CD4-positive, alpha-beta memory T cell (primary cell): ENCODE measurements around the gene KRT32. TPM values are rescaled to one million over a fixed set of nuclear protein-coding genes. Genes with fewer than 3 reads are reported as not detected.

ENCODE experiments used
- CTCF ChIA-PET: fragments of 350-600 bp; sonication (Branson Sonifier 250); formaldehyde crosslinking; loops from one replicate; lab custom pipeline; 2021; ENCODE audit warnings: inconsistent platforms; ENCODE audit not compliant: partially characterized antibody; lab: Charles Lee
- POLR2A ChIA-PET: fragments of 350-600 bp; sonication (Branson Sonifier 250); formaldehyde crosslinking; loops from one replicate; lab custom pipeline; 2021; ENCODE audit not compliant: partially characterized antibody; lab: Charles Lee
- DNase-seq, 5 donors: peaks; one replicate each; pipeline versions ENCODE4 v3.0.0 to v3.0.0-alpha.2; 2020 to 2022; ENCODE audit warnings: mixed read lengths in 1 of 5
- H3K27ac ChIP-seq: one replicate; pipeline ENCODE4 v1.7.0; 2013; ENCODE audit warnings: low read depth, low read length
- H3K27me3 ChIP-seq: 2 replicates; pipeline ENCODE4 v1.7.0; 2013; ENCODE audit warnings: mild to moderate bottlenecking, low read length, moderate library complexity; ENCODE audit not compliant: insufficient read depth
- H3K36me3 ChIP-seq: 2 replicates; pipeline ENCODE4 v1.7.0; 2013; ENCODE audit warnings: mild to moderate bottlenecking, low read length, moderate library complexity; ENCODE audit not compliant: insufficient read depth
- H3K4me1 ChIP-seq: 2 replicates; pipeline ENCODE4 v1.7.0; 2013; ENCODE audit warnings: mild to moderate bottlenecking, low read length, moderate library complexity; ENCODE audit not compliant: insufficient read depth
- H3K4me3 ChIP-seq, 2 donors: one replicate each; pipeline ENCODE4 v1.7.0; 2013; ENCODE audit warnings: low read length in 2 of 2, mild to moderate bottlenecking in 1 of 2
- H3K9me3 ChIP-seq, 2 donors: one replicate each; pipeline ENCODE4 v1.7.0; 2013; ENCODE audit warnings: low read length in 2 of 2, control low read depth in 1 of 2; ENCODE audit not compliant: control insufficient read depth in 1 of 2
- H3K27ac Mint-ChIP-seq, 7 donors: one replicate each; pipeline ENCODE4 v1.8.0; 2020 to 2021; ENCODE audit warnings: mixed read lengths in 7 of 7, mild to moderate bottlenecking in 6 of 7, inconsistent platforms in 3 of 7, moderate library complexity in 3 of 7
- H3K27me3 Mint-ChIP-seq, 2 donors: one replicate each; pipeline ENCODE4 v1.8.0; 2020 to 2021; ENCODE audit warnings: mixed read lengths in 2 of 2
- H3K36me3 Mint-ChIP-seq, 2 donors: one replicate each; pipeline ENCODE4 v1.8.0; 2020 to 2021; ENCODE audit warnings: mixed read lengths in 2 of 2, inconsistent platforms in 1 of 2, mild to moderate bottlenecking in 1 of 2
- H3K4me1 Mint-ChIP-seq, 4 donors: one replicate each; pipeline ENCODE4 v1.8.0; 2020 to 2021; ENCODE audit warnings: mixed read lengths in 4 of 4, mild to moderate bottlenecking in 1 of 4
- H3K4me3 Mint-ChIP-seq, 8 donors: one replicate each; pipeline ENCODE4 v1.8.0; 2020 to 2021; ENCODE audit warnings: mixed read lengths in 8 of 8, mild to moderate bottlenecking in 7 of 8, moderate library complexity in 6 of 8, inconsistent platforms in 3 of 8
- H3K9me3 Mint-ChIP-seq, 8 donors: one replicate each; pipeline ENCODE4 v1.8.0; 2020 to 2021; ENCODE audit warnings: mixed read lengths in 8 of 8, mild to moderate bottlenecking in 5 of 8, inconsistent platforms in 3 of 8, moderate library complexity in 1 of 8
- intact Hi-C: fragments of 100-400 bp; cut with micrococcal nuclease; formaldehyde crosslinking; loops from one replicate; pipeline ENCODE4 v1.15.1; 2023
- polyA plus RNA-seq, 2 donors: library from polyadenylated mRNA; unstranded; fragments of 300-500 nt; fragmentation: Illumina TruSeq; gene quantifications; one replicate each; pipeline ENCODE4 v1.2.3, GENCODE V29; 2021
- total RNA-seq, 2 experiments: library from RNA; stranded (reverse); gene quantifications; one replicate each; pipeline ENCODE4 v1.2.3, GENCODE V29; 2021

KRT32 gene
- total and polyA plus RNA-seq, 4 experiments from 2014 or later = not detected

DNA sequence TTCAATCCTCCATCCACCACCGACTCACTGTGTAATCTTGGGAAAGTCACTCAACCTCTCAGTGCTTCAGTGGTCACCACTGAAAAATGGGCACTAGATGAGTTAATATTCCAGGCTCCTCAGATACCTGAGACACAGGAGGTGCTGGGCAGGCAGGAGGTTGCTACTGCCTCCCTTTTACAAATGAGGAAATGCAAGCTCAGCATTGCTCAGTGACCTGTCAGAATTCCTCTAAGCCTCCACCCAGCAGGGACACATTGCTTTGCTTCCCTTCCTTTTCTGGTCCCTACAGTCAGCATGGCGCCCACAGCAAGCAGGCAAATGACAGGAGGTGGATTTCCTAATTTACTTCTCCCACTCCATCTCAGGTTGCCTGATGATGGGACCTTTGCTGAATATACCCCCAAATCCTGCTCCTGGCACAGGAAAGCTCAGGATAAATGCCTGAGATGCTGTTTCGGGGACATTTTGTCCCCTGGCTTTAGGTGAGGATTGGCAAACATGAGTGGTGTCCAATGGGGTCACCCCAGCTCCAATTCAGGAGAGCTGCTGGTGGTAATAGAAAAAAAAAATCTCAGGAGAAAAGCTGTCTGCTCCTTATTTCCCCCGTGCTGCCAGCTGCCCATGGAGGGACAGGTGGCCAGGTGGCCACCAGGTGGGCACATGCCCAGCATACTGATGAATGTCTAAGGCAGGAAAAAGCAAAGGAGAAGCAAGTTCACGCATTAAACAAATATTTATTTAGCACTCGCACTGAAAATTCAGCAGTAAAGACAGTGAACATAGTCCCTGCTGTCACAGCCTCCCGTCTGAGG lies 43.3 kb upstream of the KRT32 start:
- H3K9me3 ChIP-seq = no peaks in the 10 kb centered on the region
- no peak overlapping the region for H3K4me3 ChIP-seq
- no peaks in the 10 kb centered on the region for H3K4me1 ChIP-seq
- POLR2A ChIA-PET = no interaction called here
- intact Hi-C loops = no loop called here
- Mint-ChIP-seq H3K4me3 (no peak overlapping the region), H3K4me1 (no peaks in the 10 kb centered on the region), H3K9me3 (no peaks in the 10 kb centered on the region), H3K36me3 (no peaks in the 10 kb centered on the region), H3K27ac (peak overlapping the region in 2 of 7 donors; percentile 72 to 86), H3K27me3 (peaks cover 0 to 2% of the 10 kb centered on the region in 2 donors)
- no peak for DNase-seq
- H3K27ac ChIP-seq = no peak overlapping the region
- CTCF ChIA-PET = no interaction called here
- H3K27me3 ChIP-seq = no peaks in the 10 kb centered on the region
- H3K36me3 ChIP-seq = no peaks in the 10 kb centered on the region

DNA sequence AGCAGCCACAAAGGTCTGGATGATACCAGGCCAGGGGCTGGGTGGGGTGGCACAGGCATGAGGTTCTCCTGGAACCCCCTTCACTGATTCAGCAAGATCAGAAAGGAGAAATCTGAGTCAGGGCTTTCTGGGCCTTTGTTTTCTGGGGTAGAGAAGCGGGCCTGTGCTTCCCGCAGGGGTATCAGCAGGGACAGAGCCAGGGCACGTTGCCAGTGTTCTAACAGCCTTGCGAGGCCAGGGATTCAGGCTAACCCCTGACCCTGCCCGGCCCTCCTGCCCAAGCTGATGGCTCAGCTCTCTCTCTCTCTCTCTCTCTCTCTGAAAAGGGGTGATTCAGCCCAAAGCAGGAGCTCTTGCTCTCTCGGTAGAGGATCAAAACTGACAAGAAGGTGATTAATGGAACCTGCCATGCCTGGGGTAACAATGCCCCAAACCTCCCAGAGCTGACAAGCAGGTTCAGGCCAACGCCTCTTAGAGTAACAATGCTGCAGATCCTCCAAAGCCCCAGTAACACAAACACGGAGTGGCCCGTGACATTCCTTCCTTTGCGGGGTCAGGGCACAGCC lies 40.2 kb upstream of the KRT32 start:
- no peaks in the 10 kb centered on the region for H3K27me3 ChIP-seq
- CTCF ChIA-PET = interaction anchor here (1.0 kb wide), 1 partner anchor 11 kb away, joined by 4 read pairs; no protein-coding TSS in a partner anchor
- Mint-ChIP-seq H3K27me3 (no peaks in the 10 kb centered on the region), H3K4me1 (no peaks in the 10 kb centered on the region), H3K9me3 (no peaks in the 10 kb centered on the region), H3K27ac (no peak overlapping the region), H3K4me3 (no peak overlapping the region), H3K36me3 (no peaks in the 10 kb centered on the region)
- no peaks in the 10 kb centered on the region for H3K36me3 ChIP-seq
- no peak overlapping the region for H3K4me3 ChIP-seq
- POLR2A ChIA-PET = no interaction called here
- no peak for DNase-seq
- no peak overlapping the region for H3K27ac ChIP-seq
- intact Hi-C loops = no loop called here
- no peaks in the 10 kb centered on the region for H3K4me1 ChIP-seq
- no peaks in the 10 kb centered on the region for H3K9me3 ChIP-seq

DNA sequence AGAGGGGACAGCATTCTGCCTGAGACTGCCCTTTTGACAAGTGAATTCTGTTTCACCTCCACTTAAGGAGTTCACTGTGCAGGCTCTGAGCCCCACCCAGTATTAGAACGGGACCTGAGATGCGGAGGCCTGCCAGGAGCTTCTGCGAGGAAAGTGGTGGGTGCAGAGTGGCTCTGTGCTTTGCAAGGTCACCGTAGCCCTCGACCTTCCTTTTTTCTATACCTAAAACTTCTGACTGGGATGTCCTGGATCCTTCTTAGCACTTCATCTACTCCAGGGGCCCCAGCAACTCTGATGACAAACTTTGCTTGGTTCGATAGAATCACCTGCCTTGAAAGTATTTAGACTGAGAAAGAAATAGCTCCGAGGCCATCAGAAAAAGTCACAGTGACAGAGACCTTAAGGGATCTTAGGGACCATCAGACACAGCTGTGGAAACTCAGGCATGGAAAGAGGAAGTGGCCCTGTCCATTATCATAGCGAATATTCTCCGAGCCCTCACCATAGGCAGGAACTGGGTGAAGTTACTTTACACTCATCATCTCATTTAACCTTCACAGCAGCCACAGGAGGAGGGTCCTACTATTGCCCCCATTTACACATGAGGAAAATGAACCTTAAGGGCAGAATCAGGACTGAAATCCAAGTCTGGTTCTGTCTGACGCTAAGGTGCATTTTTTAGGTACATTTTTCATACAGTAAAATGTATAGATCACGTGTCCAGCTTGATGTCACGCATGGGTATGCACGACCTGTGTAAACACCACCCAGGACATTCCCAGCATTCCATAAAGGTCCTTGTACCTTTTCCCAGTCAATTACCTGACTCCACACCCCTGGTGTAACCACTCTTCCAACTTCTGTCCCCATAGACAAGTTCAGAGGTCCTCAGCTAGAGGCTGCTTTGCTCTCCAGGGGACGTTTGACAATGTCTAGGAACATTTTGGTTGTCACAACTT lies 38.9 kb upstream of the KRT32 start:
- POLR2A ChIA-PET = no interaction called here
- Mint-ChIP-seq H3K4me1 (no peaks in the 10 kb centered on the region), H3K27me3 (no peaks in the 10 kb centered on the region), H3K4me3 (no peak overlapping the region), H3K9me3 (no peaks in the 10 kb centered on the region), H3K27ac (peak overlapping the region in 3 of 7 donors; percentile 13 to 48 (median 24)), H3K36me3 (no peaks in the 10 kb centered on the region)
- no peak for DNase-seq
- no peaks in the 10 kb centered on the region for H3K27me3 ChIP-seq
- no peaks in the 10 kb centered on the region for H3K9me3 ChIP-seq
- no peak overlapping the region for H3K4me3 ChIP-seq
- intact Hi-C loops = no loop called here
- no peak overlapping the region for H3K27ac ChIP-seq
- H3K4me1 ChIP-seq = no peaks in the 10 kb centered on the region
- H3K36me3 ChIP-seq = no peaks in the 10 kb centered on the region
- CTCF ChIA-PET = interaction anchor here (1.7 kb wide), 1 partner anchor 43 kb away, joined by 6 read pairs; no protein-coding TSS in a partner anchor

DNA sequence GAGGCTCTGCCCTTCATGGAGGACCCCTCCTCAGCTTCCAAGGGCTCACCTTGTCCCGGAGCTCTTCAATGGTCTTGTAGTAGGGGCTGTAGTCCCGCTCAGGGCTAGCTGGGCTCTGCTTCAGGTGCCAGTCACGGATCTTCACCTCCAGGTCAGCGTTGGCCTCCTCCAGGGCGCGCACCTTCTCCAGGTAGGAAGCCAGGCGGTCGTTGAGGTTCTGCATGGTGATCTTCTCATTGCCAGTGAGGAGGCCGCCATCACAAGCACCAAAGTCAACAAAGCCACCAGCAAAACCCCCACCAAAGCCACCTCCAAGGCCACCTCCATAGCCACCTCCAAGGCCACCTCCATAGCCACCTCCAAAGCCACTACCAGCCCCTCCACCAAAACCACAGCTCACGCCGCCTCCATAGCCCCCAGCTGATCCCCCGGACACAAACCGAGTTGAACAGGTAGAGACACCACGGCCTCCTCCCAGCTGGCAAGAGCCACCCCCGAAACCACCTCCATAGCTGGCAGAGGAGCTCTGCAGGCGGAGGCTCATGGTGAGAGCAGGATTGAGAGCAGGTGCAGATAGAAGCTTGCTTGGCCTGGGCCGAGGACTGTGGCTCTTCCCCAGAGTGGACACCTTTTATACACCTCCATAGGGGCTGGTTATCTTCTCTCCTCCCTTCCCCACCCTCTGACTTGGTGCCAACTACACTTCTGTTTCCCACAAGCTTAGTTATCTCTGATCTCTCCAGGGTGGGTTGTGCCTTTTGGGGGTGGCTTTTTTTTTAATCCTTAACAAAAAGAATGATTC lies 38.0 kb upstream of the KRT32 start, which contains the start of gene KRT13:
Gene KRT13, minus strand, starts transcription at position 606 of the 802 bp plus-strand sequence. Its CDS starts 62 bp downstream, at position 544.
- CTCF ChIA-PET = interaction anchor here (1.7 kb wide), 1 partner anchor 44 kb away, joined by 6 read pairs; no protein-coding TSS in a partner anchor
- no peaks in the 10 kb centered on the region for H3K9me3 ChIP-seq
- DNase-seq = no peak
- no peak within 1 kb of the TSS for H3K27ac ChIP-seq
- no peak within 1 kb of the TSS for H3K4me3 ChIP-seq
- H3K36me3 ChIP-seq = no peaks in the 10 kb centered on the region
- no peaks in the 10 kb centered on the region for H3K27me3 Mint-ChIP-seq
- H3K4me3 Mint-ChIP-seq = no peak within 1 kb of the TSS
- no peaks in the 10 kb centered on the region for H3K36me3 Mint-ChIP-seq
- POLR2A ChIA-PET = no interaction called here
- peaks cover 0 to 1% (median 0%) of the 10 kb centered on the region in 4 donors for H3K4me1 Mint-ChIP-seq
- H3K9me3 Mint-ChIP-seq = no peaks in the 10 kb centered on the region
- H3K4me1 ChIP-seq = no peaks in the 10 kb centered on the region
- no peaks in the 10 kb centered on the region for H3K27me3 ChIP-seq
- peak within 1 kb of the TSS in 1 of 7 donors; percentile 48 for H3K27ac Mint-ChIP-seq
- intact Hi-C loops = no loop called here

DNA sequence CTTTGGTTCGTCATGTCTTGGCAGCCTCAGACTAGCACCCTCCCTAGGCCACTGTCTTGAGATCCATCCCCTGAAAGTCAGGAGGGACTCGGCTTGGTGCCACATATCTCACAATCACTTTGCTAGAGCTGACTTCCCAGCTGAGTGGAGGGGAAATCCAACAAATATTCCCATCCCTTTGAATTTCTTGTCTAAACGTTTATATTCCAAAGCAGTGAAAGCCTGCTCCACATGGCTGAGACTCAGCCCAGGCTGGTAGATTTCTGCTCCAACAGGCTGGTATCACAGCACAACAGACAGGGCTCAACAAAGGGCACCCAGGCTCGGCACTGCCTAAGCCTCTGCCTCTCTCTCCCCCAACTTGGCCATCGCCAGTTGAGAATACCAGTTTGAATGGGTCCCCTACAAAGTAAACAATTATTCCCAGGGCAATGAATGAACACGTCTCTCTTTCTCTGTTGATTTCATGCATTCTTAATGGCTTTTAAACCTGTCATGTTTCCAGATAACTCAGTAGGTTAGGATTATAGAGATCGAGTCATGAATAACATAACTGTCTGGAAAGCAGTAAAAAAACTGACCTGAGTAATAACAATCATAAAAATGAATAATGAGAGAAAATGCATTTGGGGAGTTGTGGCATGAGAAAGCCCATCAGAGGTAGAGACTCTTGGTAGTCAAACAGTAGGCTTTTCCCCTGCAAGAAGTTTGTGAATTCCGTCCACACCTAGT lies 37.2 kb upstream of the KRT32 start:
- Histone ChIP-seq H3K9me3 (no peaks in the 10 kb centered on the region), H3K27ac (no peak overlapping the region), H3K4me3 (no peak overlapping the region), H3K27me3 (no peaks in the 10 kb centered on the region), H3K36me3 (no peaks in the 10 kb centered on the region), H3K4me1 (no peaks in the 10 kb centered on the region)
- Mint-ChIP-seq H3K9me3 (no peaks in the 10 kb centered on the region), H3K36me3 (no peaks in the 10 kb centered on the region), H3K27ac (no peak overlapping the region), H3K4me1 (peaks cover 0 to 1% (median 0%) of the 10 kb centered on the region in 4 donors), H3K27me3 (no peaks in the 10 kb centered on the region), H3K4me3 (no peak overlapping the region)
- CTCF ChIA-PET = no interaction called here
- POLR2A ChIA-PET = no interaction called here
- intact Hi-C loops = no loop called here
- no peak for DNase-seq

DNA sequence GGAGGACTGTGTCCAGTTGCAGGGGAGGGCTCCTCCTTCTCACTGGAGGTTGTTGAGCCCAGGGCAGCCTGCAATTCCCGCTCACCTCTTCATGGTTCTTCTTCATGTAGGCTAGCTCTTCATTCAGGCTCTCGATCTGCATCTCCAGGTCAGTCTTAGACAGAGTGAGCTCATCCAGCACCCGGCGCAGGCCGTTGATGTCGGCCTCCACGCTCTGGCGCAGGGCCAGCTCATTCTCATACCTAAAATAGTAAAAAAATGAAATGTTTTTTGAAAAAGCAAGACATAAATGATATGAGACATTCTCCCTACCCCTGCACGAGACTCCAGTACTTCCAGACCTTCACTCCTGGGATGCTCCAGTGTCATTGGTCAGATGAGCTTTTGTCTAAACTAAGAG lies 36.0 kb upstream of the KRT32 start:
- Mint-ChIP-seq H3K4me1 (peaks cover 0 to 7% (median 2%) of the 10 kb centered on the region in 4 donors), H3K27ac (peak overlapping the region in 1 of 7 donors; percentile 76), H3K4me3 (no peak overlapping the region), H3K36me3 (no peaks in the 10 kb centered on the region), H3K9me3 (no peaks in the 10 kb centered on the region), H3K27me3 (no peaks in the 10 kb centered on the region)
- no peaks in the 10 kb centered on the region for H3K4me1 ChIP-seq
- ChIA-PET CTCF (no interaction called here), POLR2A (no interaction called here)
- intact Hi-C loops = no loop called here
- no peaks in the 10 kb centered on the region for H3K27me3 ChIP-seq
- no peak for DNase-seq
- no peak overlapping the region for H3K27ac ChIP-seq
- no peaks in the 10 kb centered on the region for H3K9me3 ChIP-seq
- H3K36me3 ChIP-seq = no peaks in the 10 kb centered on the region
- H3K4me3 ChIP-seq = no peak overlapping the region
